HG02885 (cell line): Measurements from ENCODE around the gene FXYD6.

ENCODE experiments used
- ATAC-seq: cut with Tn5 transposase; IDR thresholded peaks from one replicate; pipeline ENCODE4 v1.9.1; 2021; ENCODE audit warnings: mild to moderate bottlenecking; ENCODE audit not compliant: unreplicated experiment, poor library complexity

The FXYD6 gene

DNA sequence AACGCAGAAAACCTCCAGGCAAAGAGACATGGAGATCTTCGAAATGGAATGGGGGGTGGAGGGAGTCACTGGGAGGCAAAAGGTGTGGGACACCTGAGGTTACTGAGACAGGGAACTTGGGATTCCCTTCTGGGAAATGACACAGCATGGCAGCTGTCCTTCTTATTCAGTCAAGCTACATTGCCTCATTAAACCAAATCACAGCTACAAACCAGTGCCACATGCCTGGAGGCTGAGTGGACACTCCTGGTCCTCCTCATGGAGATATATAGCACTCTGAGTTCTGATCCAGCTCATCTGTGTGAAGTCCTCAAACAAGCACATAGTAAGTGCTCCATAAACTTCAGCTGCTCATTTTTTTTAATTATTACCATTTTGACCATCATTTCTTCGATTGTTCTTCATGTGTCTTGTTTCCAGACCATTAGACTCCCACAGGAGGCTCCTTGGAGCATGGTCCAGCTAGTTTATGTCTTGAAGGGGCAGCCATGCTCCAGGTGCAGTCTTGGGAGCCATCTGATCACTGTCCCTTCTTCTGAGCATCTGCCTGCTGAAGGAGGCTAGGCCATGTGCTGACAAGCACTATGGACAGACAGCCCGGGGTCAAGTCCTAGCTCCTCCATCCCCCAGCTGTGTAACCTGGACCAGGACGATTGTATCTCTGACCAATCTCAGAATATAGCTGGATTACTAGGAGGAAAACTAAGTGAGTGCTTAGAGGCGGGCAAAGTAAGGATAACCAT is 42.2 kb downstream of the FXYD6 start:
- no peak for ATAC-seq

- no peak for ATAC-seq
These were observed 43.0 kb downstream of the FXYD6 start for GRCh38 chr11:117833401-117833891.

GRCh38 chr11:117832511-117832910 is 43.9 kb downstream of the FXYD6 start:
- ATAC-seq: no peak

DNA sequence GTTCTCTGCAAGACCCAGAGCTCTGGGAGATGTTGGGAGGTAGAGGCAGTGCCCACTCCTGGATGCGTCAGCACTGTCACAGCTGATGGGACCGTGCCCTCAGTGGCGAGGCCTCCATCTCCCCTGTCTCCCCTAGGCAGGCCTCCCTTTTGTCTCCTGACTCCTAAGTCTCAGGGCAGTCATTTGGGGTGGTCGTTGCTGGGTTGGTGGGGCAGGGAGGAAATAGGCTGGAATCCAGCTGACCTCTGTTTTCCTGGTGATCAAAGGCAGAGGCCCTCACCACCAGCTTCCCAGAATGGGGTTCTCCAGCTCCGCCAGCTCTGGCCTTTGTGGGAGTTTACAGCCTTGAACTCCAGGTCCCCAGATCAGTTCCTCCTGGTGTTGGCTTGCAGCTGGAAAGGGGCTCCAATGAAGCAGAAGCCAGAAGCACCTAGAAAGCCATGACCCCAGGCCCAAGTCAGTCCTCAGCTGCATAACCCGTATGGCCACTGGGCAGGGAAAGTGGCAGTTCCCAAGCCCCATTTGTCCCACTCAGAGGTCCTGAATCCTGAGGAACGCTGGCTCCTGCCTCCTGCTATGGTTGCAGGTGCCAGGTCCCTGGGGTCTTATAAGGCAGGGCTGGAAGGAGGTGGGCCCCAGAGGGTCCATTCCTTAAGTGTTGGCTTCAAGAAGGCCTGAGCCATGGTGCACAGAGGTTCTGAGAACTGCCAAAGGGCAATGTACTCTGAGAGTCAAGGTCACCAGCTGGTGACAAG is 44.6 kb downstream of the FXYD6 start:
- ATAC-seq: no peak

DNA sequence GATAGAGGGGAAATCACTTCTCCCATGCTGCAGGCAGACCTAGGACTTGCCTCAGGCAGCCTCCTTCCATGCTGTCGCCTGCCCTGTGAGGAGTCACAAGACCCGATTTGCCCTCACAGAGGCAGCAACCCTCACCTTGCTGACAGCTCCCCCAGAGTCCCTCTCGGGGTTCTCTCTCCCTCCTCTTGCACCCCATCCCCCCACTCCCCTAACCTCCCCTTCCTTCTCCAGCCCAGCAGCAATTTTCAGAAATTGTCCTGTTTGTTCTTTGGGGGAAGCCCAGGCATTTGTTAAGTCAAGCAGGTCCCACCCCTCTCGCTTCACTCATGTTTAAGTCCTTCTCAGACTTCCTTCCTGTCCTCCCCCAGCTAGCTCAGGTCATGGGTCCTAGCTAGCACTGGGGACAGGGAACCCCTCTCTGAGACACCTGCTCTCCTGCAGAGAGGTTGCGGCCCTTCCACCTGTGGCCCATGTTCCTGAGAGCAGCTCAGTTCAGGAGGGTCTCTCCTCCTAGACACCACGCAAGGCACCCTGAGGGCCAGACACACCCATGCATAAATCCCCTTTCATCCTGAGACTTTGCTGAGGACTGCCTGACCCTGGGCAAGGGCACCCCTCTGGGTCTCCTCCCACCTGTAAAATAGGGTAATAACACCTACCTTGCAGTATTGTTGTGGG is 45.6 kb downstream of the FXYD6 start:
- ATAC-seq: no peak

- ATAC-seq: no peak
These were observed 46.4 kb downstream of the FXYD6 start for GRCh38 chr11:117830072-117830471.

DNA sequence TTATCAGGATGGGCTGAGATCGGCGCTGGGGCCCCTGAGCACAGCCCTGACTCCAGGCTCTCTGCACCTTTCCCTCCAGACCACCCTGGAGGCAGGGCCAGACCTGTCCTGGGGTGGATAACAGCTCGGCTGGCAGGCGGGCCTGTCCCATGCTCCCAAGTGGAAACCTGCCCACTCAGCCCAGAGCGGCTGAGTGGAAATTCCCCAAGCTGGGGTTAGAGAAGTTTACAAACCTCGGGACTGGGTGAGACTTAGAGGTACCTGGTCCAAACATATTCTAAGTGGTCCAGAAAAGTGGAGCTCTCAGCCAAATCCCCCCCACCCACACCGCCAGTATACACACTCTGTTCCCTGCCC is 47.1 kb downstream of the FXYD6 start:
- no peak for ATAC-seq

DNA sequence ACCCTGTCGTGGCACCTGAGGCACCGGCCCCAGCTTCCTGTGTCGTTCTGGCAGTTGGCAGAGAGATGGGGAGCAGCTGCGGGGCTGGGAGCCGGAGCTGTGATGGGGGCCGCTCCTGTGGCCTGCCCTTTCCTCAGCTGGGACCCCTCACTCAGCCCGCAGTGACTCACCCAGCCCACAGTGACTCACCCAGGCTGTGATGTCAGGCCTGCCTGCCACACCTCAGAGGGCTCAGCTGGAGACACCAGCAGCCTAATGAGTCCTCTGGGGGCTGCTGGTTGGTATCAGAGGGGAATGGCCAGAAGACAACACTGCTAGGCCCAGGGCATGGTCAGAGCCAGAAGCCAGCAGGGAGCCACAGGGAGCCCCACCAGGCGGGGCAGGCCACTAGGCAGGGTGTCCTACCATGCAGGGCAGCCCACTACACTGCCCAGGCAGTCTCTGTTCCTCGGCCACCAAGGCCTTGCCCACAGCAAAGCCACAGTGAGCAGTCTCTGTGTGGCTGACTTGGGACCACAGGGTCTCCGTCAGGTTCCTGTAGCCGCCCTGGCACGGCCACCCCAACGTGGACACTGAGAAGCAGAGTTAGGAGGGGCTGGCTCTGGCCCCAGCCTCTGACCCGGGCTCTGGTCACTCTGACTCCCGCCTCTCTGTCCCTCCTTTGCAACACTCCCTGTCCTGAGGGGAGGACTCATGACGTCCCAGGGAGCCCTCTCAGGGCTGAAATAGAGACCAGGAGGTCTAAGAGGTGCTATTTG is 47.7 kb downstream of the FXYD6 start:
- ATAC-seq: no peak

GRCh38 chr11:117827521-117828511 is 48.6 kb downstream of the FXYD6 start:
- no peak for ATAC-seq

- ATAC-seq: no peak
These were observed 49.6 kb downstream of the FXYD6 start for GRCh38 chr11:117826832-117827231.

GRCh38 chr11:117826190-117826570 is 50.3 kb downstream of the FXYD6 start:
- no peak for ATAC-seq

DNA sequence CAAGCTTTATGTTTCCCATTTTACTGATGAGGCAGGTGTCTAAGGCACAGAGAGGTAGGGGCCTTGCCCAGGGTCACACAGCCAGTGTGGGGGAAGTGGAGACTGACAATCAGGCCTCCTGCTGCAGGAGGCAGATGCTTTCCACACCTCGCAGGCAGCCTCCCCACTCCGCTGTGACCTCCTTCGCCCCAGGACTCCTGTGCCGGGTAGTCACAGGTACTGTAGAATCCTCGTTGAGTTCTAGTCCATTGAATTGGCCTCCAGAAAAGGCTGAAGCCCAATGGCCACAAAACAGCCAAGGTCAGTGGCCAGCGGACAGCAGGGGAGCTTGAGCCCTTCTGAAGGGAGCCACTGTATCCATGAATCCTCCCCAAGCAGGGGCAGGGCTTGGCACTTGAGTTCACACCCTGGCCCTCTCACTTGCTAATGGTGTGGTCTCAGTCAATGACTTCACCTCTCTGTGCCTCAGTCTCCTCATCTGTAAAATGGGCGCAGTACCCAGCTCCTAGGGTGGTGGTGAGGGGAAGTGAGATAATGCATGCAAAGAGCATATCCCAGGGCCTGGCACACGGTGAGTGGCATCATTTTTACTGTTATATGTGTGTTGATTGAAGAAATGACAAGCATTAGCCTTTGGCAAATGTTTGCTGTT is 50.8 kb downstream of the FXYD6 start:
- no peak for ATAC-seq

DNA sequence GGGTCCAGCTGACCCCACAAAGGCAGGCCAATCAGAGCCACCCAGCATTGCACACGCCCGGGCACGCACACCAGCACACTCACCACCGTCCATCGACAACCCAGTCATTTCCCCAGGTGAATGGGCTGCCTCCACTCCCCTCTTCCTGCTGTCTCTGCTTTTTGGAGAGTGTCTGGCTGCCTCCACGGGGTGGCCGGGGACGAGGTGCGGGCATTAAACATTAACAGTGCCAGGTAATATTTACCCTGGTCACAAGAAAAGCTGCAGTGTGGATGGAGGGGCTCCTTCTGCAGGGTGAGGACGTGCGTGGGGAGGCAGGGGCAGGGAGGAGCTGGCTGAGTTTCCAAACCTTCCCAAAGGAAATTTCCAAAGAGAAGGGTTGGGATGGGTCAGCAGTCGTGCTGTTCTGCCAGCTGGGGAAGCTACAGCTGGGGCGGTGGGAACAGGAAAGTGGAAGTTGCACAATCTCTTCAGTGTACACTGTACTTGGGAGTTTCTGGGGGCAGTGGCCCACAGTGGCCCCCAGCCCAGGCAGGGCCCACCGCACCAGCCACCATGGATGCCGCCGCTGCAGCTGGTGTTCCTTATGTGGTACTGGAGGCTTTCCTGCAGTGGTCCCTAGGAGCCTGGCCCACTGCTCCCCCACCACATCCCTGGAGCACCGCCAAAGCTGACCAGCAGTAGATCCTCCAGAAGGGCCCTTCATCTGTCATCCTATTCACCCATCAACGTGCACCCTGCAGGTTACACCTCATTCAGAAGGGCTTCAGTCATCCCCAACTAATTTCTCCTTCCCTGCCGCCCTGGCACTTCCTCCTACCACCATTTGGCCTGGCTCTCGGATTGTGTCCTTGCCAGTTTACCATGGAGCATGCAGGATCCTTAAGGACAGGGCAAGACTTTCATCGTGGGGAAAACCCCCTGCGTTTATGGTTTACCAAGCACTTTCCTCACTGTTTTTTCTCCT is 51.6 kb downstream of the FXYD6 start, which contains the start of gene FXYD2:
Gene FXYD2 (minus strand): TSS at position 174 of the 967 bp plus-strand sequence. CDS start 66 bp downstream, at position 108.
- no peak for ATAC-seq

GRCh38 chr11:117823946-117824420 is 52.5 kb downstream of the FXYD6 start:
- ATAC-seq: no peak

GRCh38 chr11:117823294-117823945 is 53.0 kb downstream of the FXYD6 start:
- ATAC-seq: no peak

- no peak for ATAC-seq
These were observed 54.1 kb downstream of the FXYD6 start for GRCh38 chr11:117822074-117823033.
